Duodenal mucosa (tissue), 2 donors: ENCODE results near the gene FBXW8.

Experiments used
- H3K27ac ChIP-seq: one replicate; pipeline ENCODE4 v1.7.0; 2013; ENCODE audit warnings: low read depth, low read length
- H3K27me3 ChIP-seq, 2 donors: one replicate each; pipeline ENCODE4 v1.7.0; 2013; ENCODE audit warnings: low read length in 2 of 2, control low read depth in 1 of 2; ENCODE audit not compliant: insufficient read depth in 2 of 2, control insufficient read depth in 1 of 2
- H3K36me3 ChIP-seq, 2 donors: one replicate each; pipeline ENCODE4 v1.7.0; 2013; ENCODE audit warnings: low read length in 2 of 2, control low read depth in 1 of 2; ENCODE audit not compliant: insufficient read depth in 2 of 2, control insufficient read depth in 1 of 2
- H3K4me1 ChIP-seq, 2 donors: one replicate each; pipeline ENCODE4 v1.7.0; 2013; ENCODE audit warnings: low read length in 2 of 2, control low read depth in 1 of 2; ENCODE audit not compliant: insufficient read depth in 2 of 2, control insufficient read depth in 1 of 2
- H3K4me3 ChIP-seq, 2 donors: one replicate each; pipeline ENCODE4 v1.7.0; 2013; ENCODE audit warnings: low read length in 2 of 2, low read depth in 1 of 2
- H3K9ac ChIP-seq, 2 donors: one replicate each; pipeline ENCODE4 v1.7.0; 2013; ENCODE audit warnings: low read length in 2 of 2, low read depth in 1 of 2
- H3K9me3 ChIP-seq, 2 donors: one replicate each; pipeline ENCODE4 v1.7.0; 2013; ENCODE audit warnings: low read length in 2 of 2, control low read depth in 1 of 2; ENCODE audit not compliant: control insufficient read depth in 1 of 2

Gene FBXW8

GRCh38 chr12:116878567-116879508, 31.9 kb upstream of the FBXW8 start:
- H3K4me3 ChIP-seq = peak overlapping the region; percentile 35 to 40
- peaks cover 56 to 68% of the 10 kb centered on the region in 2 donors for H3K27me3 ChIP-seq
- no peak overlapping the region for H3K9ac ChIP-seq
- H3K36me3 ChIP-seq = no peaks in the 10 kb centered on the region
- H3K27ac ChIP-seq = no peak overlapping the region
- H3K4me1 ChIP-seq = peaks cover 6 to 23% of the 10 kb centered on the region in 2 donors
- peaks cover 7% of the 10 kb centered on the region in 2 donors for H3K9me3 ChIP-seq

GRCh38 chr12:116879509-116880212, 31.1 kb upstream of the FBXW8 start:
- H3K27me3 ChIP-seq = peaks cover 58 to 64% of the 10 kb centered on the region in 2 donors
- H3K9me3 ChIP-seq = peaks cover 2 to 4% of the 10 kb centered on the region in 2 donors
- no peak overlapping the region for H3K27ac ChIP-seq
- peak overlapping the region in 1 of 2 donors; percentile 35 for H3K4me3 ChIP-seq
- H3K36me3 ChIP-seq = no peaks in the 10 kb centered on the region
- peaks cover 6 to 23% of the 10 kb centered on the region in 2 donors for H3K4me1 ChIP-seq
- no peak overlapping the region for H3K9ac ChIP-seq

GRCh38 chr12:116880213-116880816, 30.4 kb upstream of the FBXW8 start:
- Histone ChIP-seq H3K4me3 (no peak overlapping the region), H3K36me3 (no peaks in the 10 kb centered on the region), H3K9me3 (no peaks in the 10 kb centered on the region), H3K4me1 (peaks cover 6 to 23% of the 10 kb centered on the region in 2 donors), H3K27ac (no peak overlapping the region), H3K9ac (no peak overlapping the region), H3K27me3 (peaks cover 58 to 63% of the 10 kb centered on the region in 2 donors)

GRCh38 chr12:116880817-116881324, 29.9 kb upstream of the FBXW8 start:
- H3K36me3 ChIP-seq = no peaks in the 10 kb centered on the region
- peaks cover 6 to 23% of the 10 kb centered on the region in 2 donors for H3K4me1 ChIP-seq
- peaks cover 58 to 61% of the 10 kb centered on the region in 2 donors for H3K27me3 ChIP-seq
- no peaks in the 10 kb centered on the region for H3K9me3 ChIP-seq
- H3K9ac ChIP-seq = no peak overlapping the region
- H3K27ac ChIP-seq = no peak overlapping the region
- no peak overlapping the region for H3K4me3 ChIP-seq

- Histone ChIP-seq H3K9ac (no peak within 1 kb of the TSS), H3K36me3 (no peaks in the 10 kb centered on the region), H3K4me1 (peaks cover 6 to 23% of the 10 kb centered on the region in 2 donors), H3K27ac (no peak within 1 kb of the TSS), H3K27me3 (peaks cover 54 to 56% of the 10 kb centered on the region in 2 donors), H3K4me3 (peak within 1 kb of the TSS in 1 of 2 donors; percentile 35), H3K9me3 (no peaks in the 10 kb centered on the region)
Measured at GRCh38 chr12:116881325-116881876, 29.3 kb upstream of the FBXW8 start, which contains the start of gene HRK. TSS of gene HRK (minus strand) at chr12:116881441. CDS start at chr12:116881307, 134 bp downstream.

GRCh38 chr12:116881877-116882507, 28.8 kb upstream of the FBXW8 start:
- Histone ChIP-seq H3K4me1 (peaks cover 6 to 23% of the 10 kb centered on the region in 2 donors), H3K9me3 (no peaks in the 10 kb centered on the region), H3K4me3 (peak overlapping the region in 1 of 2 donors; percentile 35), H3K27me3 (peaks cover 51 to 54% of the 10 kb centered on the region in 2 donors), H3K36me3 (no peaks in the 10 kb centered on the region), H3K9ac (no peak overlapping the region), H3K27ac (no peak overlapping the region)

GRCh38 chr12:116882742-116883141, 28.0 kb upstream of the FBXW8 start:
- Histone ChIP-seq H3K27ac (no peak overlapping the region), H3K9ac (no peak overlapping the region), H3K9me3 (no peaks in the 10 kb centered on the region), H3K4me3 (no peak overlapping the region), H3K4me1 (peaks cover 6 to 23% of the 10 kb centered on the region in 2 donors), H3K36me3 (no peaks in the 10 kb centered on the region), H3K27me3 (peaks cover 46 to 49% of the 10 kb centered on the region in 2 donors)

- Histone ChIP-seq H3K9ac (no peak overlapping the region), H3K9me3 (no peaks in the 10 kb centered on the region), H3K36me3 (no peaks in the 10 kb centered on the region), H3K27ac (no peak overlapping the region), H3K4me1 (peaks cover 6 to 18% of the 10 kb centered on the region in 2 donors), H3K4me3 (no peak overlapping the region), H3K27me3 (peaks cover 31% of the 10 kb centered on the region in 2 donors)
Measured at GRCh38 chr12:116884871-116885270, 25.9 kb upstream of the FBXW8 start.

GRCh38 chr12:116885491-116885890, 25.3 kb upstream of the FBXW8 start:
- H3K36me3 ChIP-seq = no peaks in the 10 kb centered on the region
- H3K27ac ChIP-seq = no peak overlapping the region
- no peak overlapping the region for H3K4me3 ChIP-seq
- no peak overlapping the region for H3K9ac ChIP-seq
- peaks cover 24 to 25% of the 10 kb centered on the region in 2 donors for H3K27me3 ChIP-seq
- H3K4me1 ChIP-seq = peaks cover 6 to 12% of the 10 kb centered on the region in 2 donors
- H3K9me3 ChIP-seq = no peaks in the 10 kb centered on the region
